GM21723 (cell line): ENCODE data around the gene DNAJC2.
"Not testable (repeated sequence)": the region's sequence is repeated elsewhere in the genome, so short reads cannot be mapped to it uniquely, and the experiment has no call there.

Experiments
- ATAC-seq: cut with Tn5 transposase; IDR thresholded peaks from one replicate; pipeline ENCODE4 v1.9.1; 2021; ENCODE audit warnings: mild to moderate bottlenecking, moderate library complexity; ENCODE audit not compliant: unreplicated experiment

The DNAJC2 gene

DNA sequence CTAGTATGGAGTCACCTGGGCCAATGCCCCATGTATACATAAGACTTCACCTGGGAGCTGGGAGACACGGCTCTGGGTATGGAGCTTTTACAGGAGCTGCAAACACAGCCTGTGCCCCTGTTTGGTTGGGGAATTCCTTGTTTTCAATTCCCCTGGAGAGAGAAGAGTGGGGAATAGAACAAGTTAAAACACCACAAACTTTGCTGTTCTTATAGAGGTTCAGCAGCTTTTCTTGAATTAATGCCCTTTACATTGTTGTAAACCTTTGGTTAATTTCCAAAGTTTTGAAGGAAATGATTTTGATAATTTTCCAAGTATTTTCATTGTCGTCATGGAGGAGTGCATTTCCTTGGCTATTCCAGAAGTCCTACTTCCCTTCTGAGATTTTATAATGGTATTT, 66.4 kb downstream of the DNAJC2 start:
- not testable (repeated sequence) for ATAC-seq

DNA sequence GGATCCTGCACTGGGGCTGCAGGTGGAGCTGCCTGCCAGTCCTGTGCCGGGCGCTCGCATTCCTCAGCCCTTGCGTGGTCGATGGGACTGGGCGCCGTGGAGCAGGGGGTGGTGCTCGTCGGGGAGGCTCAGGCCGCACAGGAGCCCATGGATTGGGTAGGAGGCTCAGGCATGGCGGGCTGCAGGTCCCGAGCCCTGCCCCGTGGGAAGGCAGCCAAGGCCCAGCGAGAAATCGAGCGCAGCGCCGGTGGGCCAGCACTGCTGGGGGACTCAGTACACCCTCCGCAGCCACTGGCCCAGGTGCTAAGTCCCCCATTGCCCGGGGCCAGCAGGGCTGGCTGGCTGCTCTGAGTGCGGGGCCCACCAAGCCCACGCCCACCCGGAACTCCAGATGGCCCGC, 69.7 kb downstream of the DNAJC2 start:
- not testable (repeated sequence) for ATAC-seq

DNA sequence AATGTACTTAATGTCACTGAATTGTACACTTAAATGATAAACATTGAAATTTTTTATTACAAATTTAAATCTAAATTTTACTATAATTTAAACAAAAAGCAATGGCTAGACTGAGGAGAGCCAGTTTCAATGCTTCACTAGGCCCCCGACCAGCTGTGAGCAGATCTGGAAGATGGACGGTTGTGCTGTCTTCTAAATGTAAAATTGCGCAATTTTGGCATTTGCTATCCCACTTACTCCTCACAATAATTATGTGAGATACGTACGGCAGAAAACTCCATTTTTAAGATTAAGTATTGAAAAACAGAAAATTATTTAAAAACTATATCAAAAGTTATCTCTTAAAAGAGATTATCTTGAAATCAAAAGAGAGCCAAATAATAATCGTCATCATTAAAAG, 71.2 kb downstream of the DNAJC2 start:
- not testable (repeated sequence) for ATAC-seq

DNA sequence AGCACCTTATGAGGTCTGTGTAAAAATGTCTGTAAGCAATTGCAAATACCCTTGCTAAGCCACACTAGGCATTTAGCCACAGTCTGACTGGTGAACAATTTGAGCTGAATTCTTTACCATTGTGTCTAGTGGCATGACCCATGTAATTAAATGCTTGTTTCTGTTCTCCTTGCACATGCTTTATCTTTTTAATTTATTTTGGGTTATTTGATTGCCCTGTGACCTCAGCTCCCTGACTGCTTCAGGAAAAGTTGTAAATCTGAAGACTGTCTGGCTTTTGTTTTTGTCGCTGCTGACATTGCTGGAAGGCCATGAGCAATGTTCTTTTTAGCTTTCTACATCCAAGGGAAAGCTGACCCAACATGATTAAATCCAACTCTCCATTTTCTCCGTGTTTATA, 78.3 kb downstream of the DNAJC2 start:
- not testable (repeated sequence) for ATAC-seq

DNA sequence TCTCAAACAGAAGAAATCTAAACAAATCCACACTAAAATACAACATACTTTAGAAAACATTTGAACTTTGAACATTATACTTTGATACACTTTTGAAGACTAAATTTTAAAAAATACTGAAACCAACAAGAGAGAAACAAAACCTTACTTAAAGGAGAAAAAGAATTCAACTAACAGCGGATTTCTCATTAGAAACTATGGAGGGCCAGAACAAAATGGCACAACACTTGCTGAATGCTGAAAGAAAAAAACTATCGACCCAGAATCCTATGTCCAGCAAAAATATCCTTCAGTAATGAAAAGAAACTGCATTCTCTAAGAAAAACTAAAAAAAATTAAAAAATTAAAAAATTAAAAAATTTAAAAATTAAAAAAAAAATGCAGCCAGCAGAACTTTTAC, 80.5 kb downstream of the DNAJC2 start:
- not testable (repeated sequence) for ATAC-seq
